ENCODE data around the gene PAGR1. TPM values are rescaled to one million over a fixed set of nuclear protein-coding genes. Genes with fewer than 3 reads are reported as not detected.

PAGR1 gene
- total RNA-seq, 1 experiment from 2014 or later, result 60.1 TPM

- peaks cover 13% of the 10 kb centered on the region for H3K36me3 Mint-ChIP-seq
- 0 out of 2 replicates have a peak overlapping the region, but pooled peaks have one; percentile 7 for H3K27ac Mint-ChIP-seq
- POLR2A ChIA-PET, result no interaction called here
- TF ChIP-seq ZNF416 (CRISPR knock-in tag; IDR thresholded peaks at IDR 0.05) (no peak), ZNF138 (CRISPR knock-in tag; conservative IDR thresholded peaks at IDR 0.05) (no peak), USF1 (CRISPR knock-in tag; IDR thresholded peaks at IDR 0.05) (no peak), CREM (CRISPR knock-in tag; IDR thresholded peaks at IDR 0.05) (no peak), MAX (CRISPR knock-in tag; IDR thresholded peaks at IDR 0.05) (no peak), HMGXB4 (CRISPR knock-in tag; IDR thresholded peaks at IDR 0.05) (no peak), ELF4 (CRISPR knock-in tag; IDR thresholded peaks at IDR 0.05; ENCODE audit: low read depth) (no peak), ATF2 (CRISPR knock-in tag; IDR thresholded peaks at IDR 0.05; ENCODE audit: borderline replicate concordance, low read depth) (no peak), EMX1 (CRISPR knock-in tag; IDR thresholded peaks at IDR 0.05) (no peak), NR3C1 (CRISPR knock-in tag; conservative IDR thresholded peaks at IDR 0.05; ENCODE audit: low read depth) (no peak), MXD4 (CRISPR knock-in tag; IDR thresholded peaks at IDR 0.05; ENCODE audit: borderline replicate concordance) (no peak), ARID4B (CRISPR knock-in tag; IDR thresholded peaks at IDR 0.05; ENCODE audit: borderline replicate concordance) (no peak), AR (CRISPR knock-in tag; IDR thresholded peaks at IDR 0.05) (no peak), TEAD4 (CRISPR knock-in tag; IDR thresholded peaks at IDR 0.05) (no peak), ETV6 (CRISPR knock-in tag; IDR thresholded peaks at IDR 0.05) (no peak), JUN (CRISPR knock-in tag; IDR thresholded peaks at IDR 0.05) (no peak), NFE2L1 (CRISPR knock-in tag; IDR thresholded peaks at IDR 0.05) (no peak), E2F1 (CRISPR knock-in tag; IDR thresholded peaks at IDR 0.05) (no peak)
- ATAC-seq (no peak), DNase-seq (ENCODE audit: low spot score) (no peak)
- peaks cover 12% of the 10 kb centered on the region for H3K4me1 Mint-ChIP-seq
- H3K9me3 Mint-ChIP-seq, result no peaks in the 10 kb centered on the region
- H3K27me3 Mint-ChIP-seq (ENCODE audit: low read depth), result no peaks in the 10 kb centered on the region
- no peak overlapping the region for H3K4me3 Mint-ChIP-seq
- CTCF ChIA-PET, result interaction anchor here (1.1 kb wide), 1 partner anchor 12 kb away, joined by 5 read pairs; no protein-coding TSS in a partner anchor
These were observed 44.3 kb downstream of the PAGR1 start for GRCh38 chr16:29860218-29860617.
